Neural cell (in vitro differentiated cells): ENCODE data around the gene DENND5B.

ENCODE experiments used
- TF ChIP-seq, protein P1 (sequence below): IDR thresholded peaks from 2 replicates; pipeline ENCODE4 v1.6.1; 2012; ENCODE audit warnings: borderline replicate concordance
- TF ChIP-seq, protein P2 (sequence below): fragments of 450-650 bp; IDR thresholded peaks from 2 replicates; pipeline ENCODE4 v1.5.1; 2014; ENCODE audit warnings: antibody characterized with exemption, mild to moderate bottlenecking, moderate library complexity; ENCODE audit not compliant: poor library complexity, severe bottlenecking

- TF ChIP-seq, protein P1, sequence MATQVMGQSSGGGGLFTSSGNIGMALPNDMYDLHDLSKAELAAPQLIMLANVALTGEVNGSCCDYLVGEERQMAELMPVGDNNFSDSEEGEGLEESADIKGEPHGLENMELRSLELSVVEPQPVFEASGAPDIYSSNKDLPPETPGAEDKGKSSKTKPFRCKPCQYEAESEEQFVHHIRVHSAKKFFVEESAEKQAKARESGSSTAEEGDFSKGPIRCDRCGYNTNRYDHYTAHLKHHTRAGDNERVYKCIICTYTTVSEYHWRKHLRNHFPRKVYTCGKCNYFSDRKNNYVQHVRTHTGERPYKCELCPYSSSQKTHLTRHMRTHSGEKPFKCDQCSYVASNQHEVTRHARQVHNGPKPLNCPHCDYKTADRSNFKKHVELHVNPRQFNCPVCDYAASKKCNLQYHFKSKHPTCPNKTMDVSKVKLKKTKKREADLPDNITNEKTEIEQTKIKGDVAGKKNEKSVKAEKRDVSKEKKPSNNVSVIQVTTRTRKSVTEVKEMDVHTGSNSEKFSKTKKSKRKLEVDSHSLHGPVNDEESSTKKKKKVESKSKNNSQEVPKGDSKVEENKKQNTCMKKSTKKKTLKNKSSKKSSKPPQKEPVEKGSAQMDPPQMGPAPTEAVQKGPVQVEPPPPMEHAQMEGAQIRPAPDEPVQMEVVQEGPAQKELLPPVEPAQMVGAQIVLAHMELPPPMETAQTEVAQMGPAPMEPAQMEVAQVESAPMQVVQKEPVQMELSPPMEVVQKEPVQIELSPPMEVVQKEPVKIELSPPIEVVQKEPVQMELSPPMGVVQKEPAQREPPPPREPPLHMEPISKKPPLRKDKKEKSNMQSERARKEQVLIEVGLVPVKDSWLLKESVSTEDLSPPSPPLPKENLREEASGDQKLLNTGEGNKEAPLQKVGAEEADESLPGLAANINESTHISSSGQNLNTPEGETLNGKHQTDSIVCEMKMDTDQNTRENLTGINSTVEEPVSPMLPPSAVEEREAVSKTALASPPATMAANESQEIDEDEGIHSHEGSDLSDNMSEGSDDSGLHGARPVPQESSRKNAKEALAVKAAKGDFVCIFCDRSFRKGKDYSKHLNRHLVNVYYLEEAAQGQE: no peak
- TF ChIP-seq, protein P2, sequence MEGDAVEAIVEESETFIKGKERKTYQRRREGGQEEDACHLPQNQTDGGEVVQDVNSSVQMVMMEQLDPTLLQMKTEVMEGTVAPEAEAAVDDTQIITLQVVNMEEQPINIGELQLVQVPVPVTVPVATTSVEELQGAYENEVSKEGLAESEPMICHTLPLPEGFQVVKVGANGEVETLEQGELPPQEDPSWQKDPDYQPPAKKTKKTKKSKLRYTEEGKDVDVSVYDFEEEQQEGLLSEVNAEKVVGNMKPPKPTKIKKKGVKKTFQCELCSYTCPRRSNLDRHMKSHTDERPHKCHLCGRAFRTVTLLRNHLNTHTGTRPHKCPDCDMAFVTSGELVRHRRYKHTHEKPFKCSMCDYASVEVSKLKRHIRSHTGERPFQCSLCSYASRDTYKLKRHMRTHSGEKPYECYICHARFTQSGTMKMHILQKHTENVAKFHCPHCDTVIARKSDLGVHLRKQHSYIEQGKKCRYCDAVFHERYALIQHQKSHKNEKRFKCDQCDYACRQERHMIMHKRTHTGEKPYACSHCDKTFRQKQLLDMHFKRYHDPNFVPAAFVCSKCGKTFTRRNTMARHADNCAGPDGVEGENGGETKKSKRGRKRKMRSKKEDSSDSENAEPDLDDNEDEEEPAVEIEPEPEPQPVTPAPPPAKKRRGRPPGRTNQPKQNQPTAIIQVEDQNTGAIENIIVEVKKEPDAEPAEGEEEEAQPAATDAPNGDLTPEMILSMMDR: no peak
Observed at GRCh38 chr12:31408763-31409162, 182.2 kb downstream of the DENND5B start.
